ENCODE results near the gene BSDC1. TPM values are rescaled to one million over a fixed set of nuclear protein-coding genes. Genes with fewer than 3 reads are reported as not detected.
A peak's percentile ranks its signal among the peaks of the same experiment; 100 is the strongest.
"Not testable (repeated sequence)": the region's sequence is repeated elsewhere in the genome, so short reads cannot be mapped to it uniquely, and the experiment has no call there.

BSDC1 gene, protein sequence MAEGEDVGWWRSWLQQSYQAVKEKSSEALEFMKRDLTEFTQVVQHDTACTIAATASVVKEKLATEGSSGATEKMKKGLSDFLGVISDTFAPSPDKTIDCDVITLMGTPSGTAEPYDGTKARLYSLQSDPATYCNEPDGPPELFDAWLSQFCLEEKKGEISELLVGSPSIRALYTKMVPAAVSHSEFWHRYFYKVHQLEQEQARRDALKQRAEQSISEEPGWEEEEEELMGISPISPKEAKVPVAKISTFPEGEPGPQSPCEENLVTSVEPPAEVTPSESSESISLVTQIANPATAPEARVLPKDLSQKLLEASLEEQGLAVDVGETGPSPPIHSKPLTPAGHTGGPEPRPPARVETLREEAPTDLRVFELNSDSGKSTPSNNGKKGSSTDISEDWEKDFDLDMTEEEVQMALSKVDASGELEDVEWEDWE
- 10 to 100 TPM; 50.6 to 67.7 TPM for total RNA-seq

DNA sequence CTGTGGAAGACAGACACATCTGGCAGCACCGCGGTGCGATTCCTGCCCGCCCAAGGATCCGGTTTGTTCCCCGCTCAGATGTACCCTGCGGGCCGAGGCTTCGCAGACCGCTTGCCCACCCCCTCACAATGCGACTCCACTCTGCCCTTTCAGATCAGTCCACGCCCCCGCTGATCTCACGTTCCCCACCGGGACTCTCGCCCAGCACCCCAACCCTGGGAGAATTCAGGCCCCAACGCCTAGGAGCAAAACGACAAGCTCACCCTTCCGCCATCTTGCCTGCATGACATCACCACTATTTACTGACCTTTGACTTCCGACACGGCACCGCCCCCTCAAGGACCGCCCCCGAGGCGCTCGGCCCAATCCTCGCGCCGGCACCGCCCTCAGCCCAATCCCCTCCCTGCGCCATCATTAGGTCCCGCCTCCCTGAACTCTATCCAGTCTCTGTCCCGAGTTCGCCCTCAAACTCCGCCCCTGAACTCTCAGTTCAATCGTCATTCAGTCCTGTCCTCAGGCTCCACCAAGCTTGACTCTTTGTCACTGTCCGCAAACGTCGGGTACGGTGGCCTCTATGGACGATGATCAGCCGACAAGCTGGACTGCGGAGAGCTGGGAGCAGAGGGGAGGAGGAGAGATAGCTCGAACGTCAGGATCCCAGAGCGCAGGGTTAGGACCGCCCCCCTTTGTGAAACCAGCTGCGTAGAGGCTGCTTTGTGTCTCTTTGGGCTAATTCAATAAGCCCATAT, at the start of gene BSDC1:
TSS of gene BSDC1 (minus strand) at position 301 of the 749 bp plus-strand sequence. CDS start at position 274, 27 bp downstream.
- Mint-ChIP-seq H3K36me3 (ENCODE audit: insufficient read depth in 2 of 2) (peaks cover 2 to 4% of the 10 kb centered on the region in 2 donors), H3K4me3 (peak within 1 kb of the TSS; percentile 96 to 100), H3K27ac (peak within 1 kb of the TSS; percentile 96), H3K4me1 (ENCODE audit: low read depth) (peaks cover 31% of the 10 kb centered on the region), H3K9me3 (no peaks in the 10 kb centered on the region), H3K27me3 (ENCODE audit: low read depth) (no peaks in the 10 kb centered on the region)
- DNase-seq = peak; percentile 99 to 100
- peak; percentile 97 to 98 for ATAC-seq (replicated peaks in 1 of 2)

DNA sequence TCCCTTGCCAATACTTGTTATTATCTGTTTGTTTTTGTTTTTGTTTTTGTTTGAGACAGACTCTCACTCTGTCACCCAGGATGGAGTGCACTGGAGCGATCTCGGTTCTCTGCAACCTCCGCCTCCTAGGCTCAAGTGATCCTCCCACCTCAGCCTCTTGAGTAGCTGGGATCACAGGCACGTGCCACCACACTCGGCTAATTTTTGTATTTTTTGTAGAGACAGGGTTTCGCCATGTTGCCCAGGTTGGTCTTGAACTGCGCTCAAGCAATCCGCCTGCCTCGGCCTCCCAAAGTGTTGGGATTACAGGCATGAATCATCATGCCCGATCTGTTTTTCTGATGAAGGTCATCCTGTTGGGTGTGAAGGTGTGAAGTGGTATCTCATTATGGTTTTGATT, 47.2 kb upstream of the BSDC1 start:
- DNase-seq, H3K4me3 Mint-ChIP-seq: not testable (repeated sequence)

DNA sequence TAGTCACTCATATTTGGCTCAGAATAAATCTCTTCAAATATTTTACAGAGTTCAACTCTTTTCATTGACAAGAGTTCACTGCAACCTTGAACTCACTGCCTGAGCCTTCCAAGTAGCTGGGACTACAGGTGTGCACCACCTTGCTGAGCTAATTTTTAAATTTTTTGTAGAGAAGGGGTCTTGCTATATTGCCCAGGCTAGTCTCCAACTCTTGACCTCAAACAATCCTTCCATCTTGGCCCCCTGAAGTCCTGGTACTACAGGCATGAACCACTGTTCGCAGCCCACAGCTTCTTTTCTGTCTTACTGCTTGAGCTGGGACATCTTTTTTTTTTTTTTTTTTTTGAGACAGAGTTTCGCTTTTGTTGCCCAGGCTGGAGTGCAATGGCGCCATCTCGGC, 44.5 kb upstream of the BSDC1 start:
- not testable (repeated sequence) for H3K27ac Mint-ChIP-seq; H3K4me1 Mint-ChIP-seq (ENCODE audit: low read depth); H3K9me3 Mint-ChIP-seq; ATAC-seq (replicated peaks in 1 of 2); H3K36me3 Mint-ChIP-seq (ENCODE audit: insufficient read depth in 2 of 2); H3K4me3 Mint-ChIP-seq; DNase-seq
- peaks cover 17% of the 10 kb centered on the region for H3K27me3 Mint-ChIP-seq (ENCODE audit: low read depth)

More for the DNA sequence above, 47.2 kb upstream of the BSDC1 start:
- ATAC-seq (replicated peaks in 1 of 2); H3K27ac Mint-ChIP-seq; H3K36me3 Mint-ChIP-seq (ENCODE audit: insufficient read depth in 2 of 2); H3K9me3 Mint-ChIP-seq; H3K4me1 Mint-ChIP-seq (ENCODE audit: low read depth): not testable (repeated sequence)
- peaks cover 21% of the 10 kb centered on the region for H3K27me3 Mint-ChIP-seq (ENCODE audit: low read depth)

DNA sequence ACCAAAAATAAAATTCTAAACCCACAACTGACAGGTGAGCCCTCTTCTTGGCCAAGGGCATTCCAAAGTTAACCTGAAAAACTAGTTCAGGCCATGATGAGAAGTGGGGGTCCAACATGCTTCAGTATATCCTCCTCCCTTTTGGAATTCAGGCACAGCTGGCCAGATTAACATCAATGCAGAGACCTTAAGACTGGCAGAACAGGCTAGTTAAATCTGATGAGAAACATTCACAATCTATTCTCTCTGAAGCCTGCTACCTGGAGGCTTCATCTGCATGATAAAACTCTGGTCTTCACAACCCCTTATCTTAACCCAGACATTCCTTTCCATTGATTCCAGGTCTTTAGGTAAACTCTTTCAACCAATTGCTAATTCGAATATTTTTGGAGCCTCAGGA, 43.9 kb upstream of the BSDC1 start:
- H3K4me3 Mint-ChIP-seq = no peak overlapping the region
- H3K27ac Mint-ChIP-seq = no peak overlapping the region
- H3K27me3 Mint-ChIP-seq (ENCODE audit: low read depth) = peaks cover 24% of the 10 kb centered on the region
- DNase-seq (no peak), ATAC-seq (replicated peaks in 1 of 2) (no peak)
- no peaks in the 10 kb centered on the region for H3K4me1 Mint-ChIP-seq (ENCODE audit: low read depth)
- H3K36me3 Mint-ChIP-seq (ENCODE audit: insufficient read depth in 2 of 2) = peaks cover 4 to 5% of the 10 kb centered on the region in 2 donors
- H3K9me3 Mint-ChIP-seq = peaks cover 0 to 5% of the 10 kb centered on the region in 2 donors

DNA sequence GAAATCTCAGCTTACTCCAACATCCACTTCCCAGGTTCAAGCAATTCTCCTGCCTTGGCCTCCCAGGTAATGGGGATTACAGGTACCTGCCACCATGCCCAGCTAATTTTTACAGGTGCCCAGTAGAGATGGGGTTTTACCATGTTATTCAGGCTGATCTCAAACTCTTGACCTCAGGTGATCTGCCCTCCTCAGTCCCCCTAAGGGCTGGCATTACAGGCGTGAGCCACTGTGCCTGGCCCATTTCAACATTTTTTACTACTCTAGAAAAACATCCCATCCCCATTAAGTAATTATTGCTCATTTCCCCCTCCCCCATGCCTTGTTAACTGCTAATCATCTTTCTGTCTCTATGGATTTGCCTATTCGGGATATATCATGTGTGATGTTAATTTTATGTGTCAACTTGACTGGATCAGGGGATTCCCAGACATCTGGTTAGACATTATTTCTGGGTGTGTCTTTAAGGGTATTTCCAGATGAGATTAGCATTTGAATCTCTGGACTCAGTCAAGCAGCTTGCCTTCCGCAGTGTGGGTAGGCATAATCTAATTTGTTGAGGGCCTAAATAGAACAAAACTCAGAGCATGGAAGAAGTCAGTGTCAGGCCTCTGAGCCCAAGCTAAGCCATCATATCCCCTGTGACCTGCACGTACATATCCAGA, 37.6 kb upstream of the BSDC1 start:
- Mint-ChIP-seq H3K27ac (no peak overlapping the region), H3K4me1 (ENCODE audit: low read depth) (no peaks in the 10 kb centered on the region), H3K27me3 (ENCODE audit: low read depth) (peaks cover 67% of the 10 kb centered on the region), H3K36me3 (ENCODE audit: insufficient read depth in 2 of 2) (no peaks in the 10 kb centered on the region), H3K4me3 (no peak overlapping the region), H3K9me3 (no peaks in the 10 kb centered on the region)
- DNase-seq (no peak), ATAC-seq (replicated peaks in 1 of 2) (no peak)

DNA sequence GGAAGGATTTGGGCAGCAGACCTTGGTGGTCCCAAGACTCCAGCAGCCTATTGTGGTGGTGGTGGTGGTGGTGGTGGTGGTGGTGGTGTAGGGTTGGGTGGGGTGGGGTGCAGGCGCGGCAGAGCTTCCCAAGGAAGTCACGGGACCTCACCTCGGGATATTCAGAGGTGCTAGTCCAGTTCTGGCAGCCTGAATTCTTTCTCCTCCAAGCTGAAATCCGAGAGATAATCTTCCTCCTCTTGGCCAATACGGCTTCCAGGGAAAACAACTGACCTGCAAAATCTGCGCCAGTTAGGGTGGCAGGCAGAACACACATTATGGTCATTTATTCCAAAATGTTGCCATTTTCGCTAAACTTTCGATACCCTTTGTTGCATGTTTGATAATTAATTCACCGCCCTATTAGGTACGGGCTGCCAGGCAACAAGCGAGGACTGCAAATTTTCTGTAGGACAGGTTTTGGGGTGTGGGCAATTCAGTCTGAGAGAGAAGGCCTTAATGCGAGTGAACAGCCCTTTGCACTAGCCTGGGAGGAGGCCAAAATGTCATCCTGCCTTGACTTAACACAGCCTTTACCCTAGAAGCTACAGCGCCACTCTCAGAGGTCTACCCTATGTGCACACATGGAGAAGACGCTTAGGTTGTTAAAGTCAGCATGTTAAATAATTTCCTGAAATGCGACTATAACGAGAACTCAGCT, 33.2 kb upstream of the BSDC1 start:
- no peak overlapping the region for H3K4me3 Mint-ChIP-seq
- DNase-seq (no peak), ATAC-seq (replicated peaks in 1 of 2) (no peak)
- no peaks in the 10 kb centered on the region for H3K9me3 Mint-ChIP-seq
- peaks cover 4% of the 10 kb centered on the region for H3K4me1 Mint-ChIP-seq (ENCODE audit: low read depth)
- no peak overlapping the region for H3K27ac Mint-ChIP-seq
- no peaks in the 10 kb centered on the region for H3K36me3 Mint-ChIP-seq (ENCODE audit: insufficient read depth in 2 of 2)
- peaks cover 61% of the 10 kb centered on the region for H3K27me3 Mint-ChIP-seq (ENCODE audit: low read depth)

DNA sequence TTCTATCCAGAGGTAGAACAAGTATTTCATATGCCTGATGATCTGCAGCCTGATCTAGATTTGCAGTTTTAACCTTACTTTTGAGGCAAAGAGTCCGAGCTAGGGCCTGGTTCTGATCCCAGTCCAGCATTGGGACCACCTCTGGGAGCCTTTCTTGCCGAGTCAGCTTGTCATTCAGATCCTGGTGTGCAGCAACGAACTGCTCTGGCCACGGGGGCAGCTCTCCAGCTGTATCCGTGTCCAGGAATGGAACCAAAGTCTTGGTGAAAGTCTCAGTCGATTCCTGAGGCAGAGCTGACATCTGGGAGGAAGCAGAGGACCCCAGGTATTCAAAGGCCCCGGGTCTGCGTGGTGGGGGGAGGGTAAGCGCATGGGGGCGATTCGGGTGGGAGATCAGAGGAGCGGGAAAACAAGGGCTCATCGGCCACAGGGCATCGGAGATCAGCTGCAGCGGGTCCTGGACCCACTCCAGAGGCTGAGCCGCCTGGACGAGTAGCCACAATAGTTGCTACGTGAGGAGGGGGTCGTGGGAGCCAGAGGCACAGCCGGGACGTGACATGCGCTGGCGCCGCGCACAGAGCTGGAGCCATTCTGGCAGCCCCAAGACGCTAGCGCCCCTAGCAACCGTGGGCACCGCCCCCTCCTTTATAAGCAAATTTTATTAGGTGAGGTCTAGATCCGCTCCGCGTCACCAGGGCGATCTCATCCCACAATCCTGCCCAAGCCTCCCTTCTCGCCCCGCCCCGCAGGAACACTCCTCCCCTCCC, 32.4 kb upstream of the BSDC1 start:
- Mint-ChIP-seq H3K9me3 (no peaks in the 10 kb centered on the region), H3K36me3 (ENCODE audit: insufficient read depth in 2 of 2) (no peaks in the 10 kb centered on the region), H3K4me1 (ENCODE audit: low read depth) (peaks cover 4% of the 10 kb centered on the region), H3K4me3 (no peak overlapping the region), H3K27me3 (ENCODE audit: low read depth) (peaks cover 55% of the 10 kb centered on the region), H3K27ac (no peak overlapping the region)
- DNase-seq = no peak
- no peak for ATAC-seq (replicated peaks in 1 of 2)

DNA sequence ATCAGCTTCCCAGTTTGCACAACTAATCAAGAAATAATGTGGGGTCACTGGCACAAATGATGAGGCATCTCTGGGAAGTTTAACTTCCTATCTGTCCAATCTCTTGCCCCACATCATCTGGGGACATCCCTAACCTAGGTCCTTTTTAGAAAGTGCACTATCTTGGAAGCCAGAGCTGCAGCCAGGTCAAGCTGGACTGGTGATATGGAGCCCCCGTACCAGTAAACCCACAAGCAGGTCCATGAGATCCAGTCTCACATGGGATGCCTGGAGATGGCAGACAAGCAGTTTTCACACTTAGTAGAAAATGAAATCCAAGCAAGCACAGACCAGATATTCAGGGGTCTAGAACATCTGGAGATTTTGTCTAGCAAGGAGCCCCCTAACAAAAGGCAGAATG, 27.5 kb upstream of the BSDC1 start:
- no peaks in the 10 kb centered on the region for H3K9me3 Mint-ChIP-seq
- no peaks in the 10 kb centered on the region for H3K36me3 Mint-ChIP-seq (ENCODE audit: insufficient read depth in 2 of 2)
- DNase-seq (no peak), ATAC-seq (replicated peaks in 1 of 2) (no peak)
- no peak overlapping the region for H3K4me3 Mint-ChIP-seq
- peaks cover 17% of the 10 kb centered on the region for H3K27me3 Mint-ChIP-seq (ENCODE audit: low read depth)
- no peak overlapping the region for H3K27ac Mint-ChIP-seq
- H3K4me1 Mint-ChIP-seq (ENCODE audit: low read depth) = peaks cover 4% of the 10 kb centered on the region

DNA sequence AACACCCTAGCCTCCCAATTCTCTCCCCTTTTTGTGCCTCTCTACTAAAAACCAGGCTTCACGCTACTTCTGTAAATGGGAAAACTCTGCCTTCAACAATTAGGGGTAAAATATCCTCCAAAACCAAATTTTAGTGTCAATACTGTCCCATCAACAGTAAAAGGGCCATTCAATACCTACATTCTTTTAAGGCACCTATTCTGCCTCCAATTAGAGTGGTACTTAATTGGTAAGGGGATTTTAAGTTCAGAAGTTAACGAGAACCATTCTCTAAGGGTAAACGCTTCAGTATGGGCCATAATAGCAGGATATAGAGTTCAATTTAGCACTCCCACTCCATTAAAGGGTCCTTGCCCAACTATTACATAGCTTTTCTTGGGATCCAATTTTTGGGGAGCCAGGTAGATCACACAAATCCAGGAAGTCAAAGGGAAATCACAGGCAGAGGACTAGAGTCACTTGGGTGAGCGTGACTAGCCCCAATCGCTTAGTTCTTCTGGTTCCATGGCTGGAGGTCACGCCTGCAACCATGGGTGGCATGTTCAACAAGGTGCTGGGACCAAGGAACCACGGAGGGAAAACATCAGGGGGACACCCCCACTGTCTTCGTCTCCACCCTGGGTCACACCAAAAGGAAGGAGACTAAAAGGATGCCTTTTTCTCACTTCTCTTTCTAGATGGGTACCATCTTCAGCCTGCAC, 20.1 kb upstream of the BSDC1 start:
- Mint-ChIP-seq H3K4me1 (ENCODE audit: low read depth) (peaks cover 4% of the 10 kb centered on the region), H3K27me3 (ENCODE audit: low read depth) (no peaks in the 10 kb centered on the region), H3K9me3 (no peaks in the 10 kb centered on the region), H3K36me3 (ENCODE audit: insufficient read depth in 2 of 2) (no peaks in the 10 kb centered on the region), H3K4me3 (no peak overlapping the region), H3K27ac (no peak overlapping the region)
- DNase-seq = no peak
- ATAC-seq (replicated peaks in 1 of 2) = peak; percentile 13 to 17

DNA sequence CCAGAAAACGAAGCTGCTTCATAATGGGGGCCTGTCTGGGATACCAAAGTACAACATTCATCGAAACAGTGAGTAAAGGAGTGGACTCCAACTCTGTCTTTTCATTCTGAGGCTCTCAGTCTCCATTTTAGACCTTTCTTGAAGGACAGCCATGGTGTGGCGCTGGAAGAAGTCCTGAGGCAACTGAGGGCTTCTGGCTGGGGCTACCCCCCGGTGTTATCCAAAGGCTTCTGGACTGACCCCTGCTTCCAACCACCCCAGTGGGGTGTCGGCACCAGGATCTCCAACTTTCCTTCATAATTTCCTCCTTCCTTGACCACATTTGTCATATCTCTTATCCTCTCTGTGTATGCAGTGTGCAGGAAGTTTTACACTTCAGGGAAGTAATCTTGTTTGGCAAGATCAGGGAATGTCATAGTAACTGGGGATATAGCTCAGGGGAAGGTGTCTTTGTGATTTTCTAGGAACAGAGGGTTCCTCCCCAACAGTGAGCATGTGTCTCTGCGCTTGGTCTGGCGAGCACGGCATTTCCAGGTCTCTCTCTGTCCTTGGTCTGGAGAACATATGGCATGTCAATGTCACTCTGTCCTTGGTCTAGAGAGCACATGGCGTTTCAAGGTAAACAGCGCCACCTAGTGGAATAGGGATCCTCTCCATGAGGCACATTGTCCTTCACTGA, 19.4 kb upstream of the BSDC1 start:
- no peak overlapping the region for H3K27ac Mint-ChIP-seq
- H3K27me3 Mint-ChIP-seq (ENCODE audit: low read depth) = no peaks in the 10 kb centered on the region
- ATAC-seq (replicated peaks in 1 of 2) = peak; percentile 86
- H3K4me1 Mint-ChIP-seq (ENCODE audit: low read depth) = peaks cover 4% of the 10 kb centered on the region
- DNase-seq = peak; percentile 76 to 80
- no peaks in the 10 kb centered on the region for H3K9me3 Mint-ChIP-seq
- no peak overlapping the region for H3K4me3 Mint-ChIP-seq
- H3K36me3 Mint-ChIP-seq (ENCODE audit: insufficient read depth in 2 of 2) = no peaks in the 10 kb centered on the region

DNA sequence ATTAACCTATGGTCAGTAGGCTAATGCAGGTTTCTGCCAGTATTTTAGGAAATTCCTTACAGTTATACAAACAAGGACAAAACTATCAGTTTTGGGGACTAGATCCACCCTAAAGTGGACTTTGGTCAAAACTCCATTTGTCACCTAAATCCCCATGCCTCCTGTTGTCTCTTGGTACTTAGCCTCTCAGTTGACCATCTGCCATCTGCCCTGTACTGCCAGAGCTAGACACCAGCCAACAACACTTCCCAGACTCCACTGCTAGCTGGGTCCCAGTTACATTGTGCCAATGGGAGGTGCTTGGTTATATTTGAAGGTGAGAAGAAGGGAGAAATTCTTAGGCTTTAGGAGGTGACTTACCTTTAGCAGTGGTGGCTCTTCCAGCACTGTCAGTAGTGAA, 17.0 kb upstream of the BSDC1 start:
- Mint-ChIP-seq H3K27ac (no peak overlapping the region), H3K9me3 (no peaks in the 10 kb centered on the region), H3K27me3 (ENCODE audit: low read depth) (no peaks in the 10 kb centered on the region), H3K36me3 (ENCODE audit: insufficient read depth in 2 of 2) (no peaks in the 10 kb centered on the region), H3K4me3 (no peak overlapping the region), H3K4me1 (ENCODE audit: low read depth) (peaks cover 4% of the 10 kb centered on the region)
- ATAC-seq (replicated peaks in 1 of 2) = no peak
- no peak for DNase-seq
